Smooth muscle cell (in vitro differentiated cells): ENCODE results near the gene PTPRR. TPM values are rescaled to one million over a fixed set of nuclear protein-coding genes. Genes with fewer than 3 reads are reported as not detected.

Experiments
- DNase-seq: peaks from one replicate; lab custom pipeline; 2025; ENCODE audit not compliant: unreplicated experiment; lab: John Stamatoyannopoulos, UW
- H2AFZ ChIP-seq: fragments of 200-600 bp; sonication (generic); 2 replicates; pipeline ENCODE4 v1.6.0; 2016; ENCODE audit warnings: antibody characterized with exemption, low read depth, mild to moderate bottlenecking
- H3F3A ChIP-seq: fragments of 200-600 bp; sonication (generic); 2 replicates; pipeline ENCODE4 v1.6.0; 2017; ENCODE audit warnings: antibody characterized with exemption, low read depth
- H3K27ac ChIP-seq: fragments of 200-600 bp; sonication (generic); 2 replicates; pipeline ENCODE4 v1.5.1; 2016; ENCODE audit warnings: low read depth, mild to moderate bottlenecking
- H3K27me3 ChIP-seq: fragments of 200-600 bp; sonication (generic); 2 replicates; pipeline ENCODE4 v1.6.1; 2016; ENCODE audit warnings: low read depth, mild to moderate bottlenecking
- H3K36me3 ChIP-seq: fragments of 200-600 bp; sonication (generic); 2 replicates; pipeline ENCODE4 v1.5.1; 2016; ENCODE audit warnings: low read depth
- H3K4me1 ChIP-seq: fragments of 200-600 bp; sonication (generic); 2 replicates; pipeline ENCODE4 v1.5.1; 2016; ENCODE audit warnings: low read depth
- H3K4me2 ChIP-seq: fragments of 200-600 bp; sonication (generic); 2 replicates; pipeline ENCODE4 v1.6.0; 2016; ENCODE audit warnings: mild to moderate bottlenecking
- H3K4me3 ChIP-seq: fragments of 200-600 bp; sonication (generic); 2 replicates; pipeline ENCODE4 v1.5.1; 2016; ENCODE audit warnings: mild to moderate bottlenecking
- H3K79me2 ChIP-seq: fragments of 200-600 bp; sonication (generic); 2 replicates; pipeline ENCODE4 v1.6.0; 2016; ENCODE audit warnings: low read depth, mild to moderate bottlenecking
- H3K9ac ChIP-seq: fragments of 200-600 bp; sonication (generic); 2 replicates; pipeline ENCODE4 v1.6.0; 2016; ENCODE audit warnings: low read depth
- H3K9me3 ChIP-seq: fragments of 200-600 bp; sonication (generic); replicated peaks from 2 replicates; pipeline ENCODE4 v1.5.1; 2016; ENCODE audit warnings: low read depth
- H4K20me1 ChIP-seq: fragments of 200-600 bp; sonication (generic); 2 replicates; pipeline ENCODE4 v1.6.0; 2016; ENCODE audit warnings: low read depth
- WGBS: methylation state at CpG from one replicate; pipeline ENCODE4 v1.1.7; 2016; ENCODE audit warnings: low lambda C conversion rate; 5-methylcytosine and 5-hydroxymethylcytosine counted together
- polyA plus RNA-seq: library from polyadenylated mRNA; unstranded; fragments of >200 nt; fragmentation: Nextera tagmentation; extraction: Ambion mirVana; gene quantifications from 2 replicates; pipeline ENCODE4 v1.2.1, GENCODE V29; 2016
- total RNA-seq: library from RNA; depleted of rRNA; stranded (reverse); fragments of >200 nt; gene quantifications from 2 replicates; pipeline ENCODE4 v1.2.3, GENCODE V29; 2014
- TF ChIP-seq, protein P1 (sequence below): fragments of 200-600 bp; sonication (generic); IDR thresholded peaks from 2 replicates; pipeline ENCODE4 v1.5.1; 2017; ENCODE audit warnings: borderline replicate concordance, mild to moderate bottlenecking, antibody characterized with exemption; ENCODE audit not compliant: insufficient read depth, poor library complexity, severe bottlenecking

Gene PTPRR
- total RNA-seq (11.5 and 17.8 TPM in 2 replicates), polyA plus RNA-seq (2.8 and 10.6 TPM in 2 replicates)

GRCh38 chr12:70920251-70920851, at the start of gene PTPRR:
Gene PTPRR (minus strand): TSS chr12:70920738. CDS start chr12:70920390, 348 bp downstream.
- no peaks in the 10 kb centered on the region for H3K79me2 ChIP-seq
- DNase-seq = no peak
- TF ChIP-seq, protein P1, sequence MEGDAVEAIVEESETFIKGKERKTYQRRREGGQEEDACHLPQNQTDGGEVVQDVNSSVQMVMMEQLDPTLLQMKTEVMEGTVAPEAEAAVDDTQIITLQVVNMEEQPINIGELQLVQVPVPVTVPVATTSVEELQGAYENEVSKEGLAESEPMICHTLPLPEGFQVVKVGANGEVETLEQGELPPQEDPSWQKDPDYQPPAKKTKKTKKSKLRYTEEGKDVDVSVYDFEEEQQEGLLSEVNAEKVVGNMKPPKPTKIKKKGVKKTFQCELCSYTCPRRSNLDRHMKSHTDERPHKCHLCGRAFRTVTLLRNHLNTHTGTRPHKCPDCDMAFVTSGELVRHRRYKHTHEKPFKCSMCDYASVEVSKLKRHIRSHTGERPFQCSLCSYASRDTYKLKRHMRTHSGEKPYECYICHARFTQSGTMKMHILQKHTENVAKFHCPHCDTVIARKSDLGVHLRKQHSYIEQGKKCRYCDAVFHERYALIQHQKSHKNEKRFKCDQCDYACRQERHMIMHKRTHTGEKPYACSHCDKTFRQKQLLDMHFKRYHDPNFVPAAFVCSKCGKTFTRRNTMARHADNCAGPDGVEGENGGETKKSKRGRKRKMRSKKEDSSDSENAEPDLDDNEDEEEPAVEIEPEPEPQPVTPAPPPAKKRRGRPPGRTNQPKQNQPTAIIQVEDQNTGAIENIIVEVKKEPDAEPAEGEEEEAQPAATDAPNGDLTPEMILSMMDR = no peak
- peak within 1 kb of the TSS; percentile 48 for H3K4me2 ChIP-seq
- 7% methylated on average over 24 of the region's 29 CpGs for WGBS
- no peaks in the 10 kb centered on the region for H4K20me1 ChIP-seq
- peaks cover 29% of the 10 kb centered on the region for H3K27me3 ChIP-seq
- no peak within 1 kb of the TSS for H3K9ac ChIP-seq
- H3K4me1 ChIP-seq = no peaks in the 10 kb centered on the region
- H3F3A ChIP-seq = no peaks in the 10 kb centered on the region
- H3K9me3 ChIP-seq = no peaks in the 10 kb centered on the region
- no peak within 1 kb of the TSS for H2AFZ ChIP-seq
- H3K27ac ChIP-seq = no peak within 1 kb of the TSS
- H3K36me3 ChIP-seq = no peaks in the 10 kb centered on the region
- peak within 1 kb of the TSS; percentile 16 for H3K4me3 ChIP-seq

DNA sequence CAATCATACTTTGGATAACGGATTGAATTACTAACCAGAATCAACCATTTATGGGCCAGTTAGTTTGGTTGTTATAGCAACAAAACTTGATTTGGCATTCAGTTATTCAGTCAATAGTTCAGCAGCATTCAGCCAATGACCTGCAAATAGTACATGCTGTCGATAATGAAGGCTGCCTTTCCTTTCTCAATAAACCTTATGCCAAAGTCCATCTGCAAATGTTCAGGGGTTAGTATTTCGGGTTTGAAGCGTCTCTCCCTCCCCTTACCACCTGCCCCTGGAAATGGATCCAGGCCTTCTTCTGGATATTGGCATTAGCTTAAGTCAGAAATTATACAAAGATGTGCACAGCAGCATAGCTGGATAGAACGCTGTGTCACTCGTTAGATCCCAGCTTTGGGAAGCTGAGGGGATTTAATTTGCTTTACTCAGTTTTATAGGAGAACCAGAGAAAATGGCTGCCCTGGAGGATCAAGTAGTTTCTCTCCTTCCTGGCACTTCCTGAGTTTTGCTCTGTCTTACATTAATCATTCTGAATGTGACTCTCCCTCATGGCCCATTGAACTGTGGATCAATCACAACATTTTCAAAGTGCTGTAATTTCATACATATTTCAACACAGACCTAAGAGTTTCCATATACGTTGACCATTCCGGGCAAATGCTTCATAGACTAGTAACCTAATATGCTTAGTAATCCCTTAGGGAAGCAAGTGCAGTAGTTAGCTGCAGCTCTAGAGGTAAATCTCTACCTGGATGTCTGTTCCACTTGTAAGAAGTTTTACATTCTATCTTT, 46.7 kb upstream of the PTPRR start:
- Histone ChIP-seq H3K4me1 (no peaks in the 10 kb centered on the region), H3K27ac (no peak overlapping the region), H4K20me1 (no peaks in the 10 kb centered on the region), H3K9me3 (no peaks in the 10 kb centered on the region), H3K79me2 (no peaks in the 10 kb centered on the region), H3K27me3 (no peaks in the 10 kb centered on the region), H3K9ac (no peak overlapping the region), H3F3A (no peaks in the 10 kb centered on the region), H3K4me2 (no peak overlapping the region), H3K36me3 (no peaks in the 10 kb centered on the region), H2AFZ (no peak overlapping the region), H3K4me3 (no peak overlapping the region)
- TF ChIP-seq, protein P1 = no peak
- DNase-seq = no peak
- WGBS = 93% methylated on average over 8 of the region's 8 CpGs

DNA sequence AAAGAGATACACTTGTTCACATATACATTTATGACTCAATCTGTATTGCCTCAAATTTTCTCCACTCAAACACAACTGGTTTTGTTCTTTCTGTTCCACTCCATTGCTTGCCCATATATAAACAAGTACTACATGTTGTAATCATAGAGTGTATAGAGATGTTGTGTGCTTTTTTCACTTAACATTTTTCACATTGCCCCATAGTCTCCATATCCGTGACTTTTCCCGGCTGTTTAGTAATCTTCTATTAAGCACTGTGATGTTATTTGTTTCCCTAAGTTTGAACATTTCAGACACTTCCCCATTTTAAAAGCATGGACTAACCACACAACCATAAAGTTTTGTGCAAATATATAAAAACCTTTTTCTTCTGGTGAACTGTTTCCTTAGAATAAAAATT, 45.5 kb upstream of the PTPRR start:
- Histone ChIP-seq H3K4me3 (no peak overlapping the region), H2AFZ (no peak overlapping the region), H3K36me3 (no peaks in the 10 kb centered on the region), H3K4me1 (no peaks in the 10 kb centered on the region), H3K27ac (no peak overlapping the region), H3K79me2 (no peaks in the 10 kb centered on the region), H3F3A (no peaks in the 10 kb centered on the region), H3K27me3 (no peaks in the 10 kb centered on the region), H3K4me2 (no peak overlapping the region), H3K9ac (no peak overlapping the region), H3K9me3 (no peaks in the 10 kb centered on the region), H4K20me1 (no peaks in the 10 kb centered on the region)
- TF ChIP-seq, protein P1 = no peak
- 94% methylated on average over 2 of the region's 2 CpGs for WGBS
- no peak for DNase-seq
